ENCODE measurements around the gene SERPINA9.

The SERPINA9 gene

DNA sequence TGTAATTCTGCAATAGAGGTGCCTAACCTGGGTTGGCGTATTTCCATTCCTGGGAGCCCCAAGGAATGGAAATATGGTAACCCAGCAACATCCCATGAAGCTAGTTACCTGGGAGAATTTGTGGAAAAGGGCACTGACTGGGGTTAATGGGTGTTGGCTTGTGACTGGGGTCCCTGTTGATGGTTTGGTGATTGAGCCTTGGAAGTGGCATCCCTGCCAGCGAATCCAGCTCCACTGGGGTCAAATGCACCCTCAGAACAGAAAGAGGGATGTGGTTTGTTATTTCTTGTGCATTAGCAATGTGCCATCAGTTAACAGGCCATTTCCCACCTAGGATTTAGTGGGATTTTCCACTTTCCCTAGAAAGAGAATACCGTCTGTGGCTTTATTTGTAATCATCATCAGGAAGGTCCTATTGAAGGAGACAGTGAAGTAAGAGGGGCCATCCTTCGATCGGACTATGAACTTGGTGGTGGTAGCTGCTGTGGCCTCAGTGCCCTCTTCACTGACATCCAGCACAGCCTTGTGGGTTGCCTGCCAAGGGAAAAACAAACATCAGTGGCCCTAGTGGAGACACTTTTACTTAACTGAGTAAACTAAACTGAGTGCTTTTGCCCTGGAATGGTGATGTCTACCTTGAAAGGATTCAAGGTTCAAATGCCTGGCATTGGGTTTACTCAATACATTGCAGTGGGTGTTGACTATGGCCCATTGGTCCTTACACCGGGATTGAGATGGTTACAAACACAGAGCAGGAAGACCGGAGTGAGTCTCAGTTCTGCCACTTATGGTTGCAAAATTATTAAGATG is 13.0 kb downstream of the SERPINA9 start:
- intact Hi-C loops (cut with micrococcal nuclease), result no loop called here
- H3K27ac Mint-ChIP-seq, result no peak overlapping the region
- peaks cover 30% of the 10 kb centered on the region for H3K9me3 Mint-ChIP-seq
- H3K4me1 Mint-ChIP-seq (ENCODE audit: low read depth), result no peaks in the 10 kb centered on the region
- H3K27me3 Mint-ChIP-seq, result peaks cover 4% of the 10 kb centered on the region
- H3K4me3 Mint-ChIP-seq, result no peak overlapping the region
- H3K36me3 Mint-ChIP-seq (ENCODE audit: low read depth), result no peaks in the 10 kb centered on the region

DNA sequence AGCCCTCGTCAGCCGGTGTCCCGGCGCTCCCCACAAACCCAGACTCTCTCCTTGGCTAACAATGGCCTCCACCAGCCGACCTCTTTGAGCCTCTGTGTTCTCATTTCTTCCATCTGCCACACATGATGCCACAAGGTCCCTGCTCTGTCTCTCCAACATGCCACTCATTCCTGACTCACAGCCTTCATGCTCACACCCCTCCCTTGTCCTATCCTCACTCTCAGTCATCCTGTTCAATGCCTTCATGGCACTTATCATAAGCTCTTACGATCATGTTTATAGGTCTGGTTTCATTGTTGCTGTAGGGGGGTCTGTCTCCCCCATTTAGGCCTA is 13.8 kb downstream of the SERPINA9 start:
- no peak overlapping the region for H3K27ac Mint-ChIP-seq
- intact Hi-C loops (cut with micrococcal nuclease), result no loop called here

DNA sequence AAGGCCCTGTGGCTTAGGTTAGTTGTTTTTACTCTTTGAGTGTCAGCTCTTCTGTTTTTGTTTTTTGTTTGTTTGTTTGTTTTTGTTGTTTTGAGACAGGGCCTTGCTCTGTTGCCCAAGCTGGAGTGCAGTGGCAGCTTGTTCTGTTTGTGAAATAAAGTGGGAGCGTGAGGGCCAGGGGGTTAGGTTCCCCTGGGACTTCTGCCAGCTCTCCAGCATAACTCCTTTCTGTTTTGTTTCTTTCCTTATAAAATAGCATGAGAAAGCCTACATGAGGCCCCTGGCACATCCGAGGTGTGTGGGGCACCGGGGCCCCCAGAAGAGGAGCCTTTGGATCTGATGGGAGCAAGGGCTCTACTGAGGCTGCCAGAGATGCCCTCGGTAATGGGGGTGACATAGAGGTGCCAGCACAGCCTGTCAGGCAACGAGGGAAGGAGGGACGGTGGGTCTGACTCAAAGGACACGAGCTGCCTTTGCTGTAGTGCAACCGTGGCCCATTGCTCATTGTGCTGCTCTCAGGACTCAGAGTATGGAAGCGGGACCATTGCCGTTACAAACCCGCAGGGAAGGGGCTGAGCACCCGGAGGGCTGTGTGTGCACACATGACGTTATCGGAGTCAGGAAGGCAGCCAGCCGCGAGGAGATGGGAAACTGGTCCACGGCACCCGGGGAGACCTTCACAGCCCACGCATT is 14.3 kb downstream of the SERPINA9 start:
- H3K36me3 Mint-ChIP-seq (ENCODE audit: low read depth), result no peaks in the 10 kb centered on the region
- H3K27ac Mint-ChIP-seq, result no peak overlapping the region
- intact Hi-C loops (cut with micrococcal nuclease), result no loop called here
- H3K4me3 Mint-ChIP-seq, result no peak overlapping the region
- H3K9me3 Mint-ChIP-seq, result peaks cover 30% of the 10 kb centered on the region
- H3K4me1 Mint-ChIP-seq (ENCODE audit: low read depth), result no peaks in the 10 kb centered on the region
- peaks cover 4% of the 10 kb centered on the region for H3K27me3 Mint-ChIP-seq

More for the DNA sequence above, 13.8 kb downstream of the SERPINA9 start:
- H3K27me3 Mint-ChIP-seq, result peaks cover 4% of the 10 kb centered on the region
- no peaks in the 10 kb centered on the region for H3K36me3 Mint-ChIP-seq (ENCODE audit: low read depth)
- peaks cover 30% of the 10 kb centered on the region for H3K9me3 Mint-ChIP-seq
- no peak overlapping the region for H3K4me3 Mint-ChIP-seq
- H3K4me1 Mint-ChIP-seq (ENCODE audit: low read depth), result no peaks in the 10 kb centered on the region

DNA sequence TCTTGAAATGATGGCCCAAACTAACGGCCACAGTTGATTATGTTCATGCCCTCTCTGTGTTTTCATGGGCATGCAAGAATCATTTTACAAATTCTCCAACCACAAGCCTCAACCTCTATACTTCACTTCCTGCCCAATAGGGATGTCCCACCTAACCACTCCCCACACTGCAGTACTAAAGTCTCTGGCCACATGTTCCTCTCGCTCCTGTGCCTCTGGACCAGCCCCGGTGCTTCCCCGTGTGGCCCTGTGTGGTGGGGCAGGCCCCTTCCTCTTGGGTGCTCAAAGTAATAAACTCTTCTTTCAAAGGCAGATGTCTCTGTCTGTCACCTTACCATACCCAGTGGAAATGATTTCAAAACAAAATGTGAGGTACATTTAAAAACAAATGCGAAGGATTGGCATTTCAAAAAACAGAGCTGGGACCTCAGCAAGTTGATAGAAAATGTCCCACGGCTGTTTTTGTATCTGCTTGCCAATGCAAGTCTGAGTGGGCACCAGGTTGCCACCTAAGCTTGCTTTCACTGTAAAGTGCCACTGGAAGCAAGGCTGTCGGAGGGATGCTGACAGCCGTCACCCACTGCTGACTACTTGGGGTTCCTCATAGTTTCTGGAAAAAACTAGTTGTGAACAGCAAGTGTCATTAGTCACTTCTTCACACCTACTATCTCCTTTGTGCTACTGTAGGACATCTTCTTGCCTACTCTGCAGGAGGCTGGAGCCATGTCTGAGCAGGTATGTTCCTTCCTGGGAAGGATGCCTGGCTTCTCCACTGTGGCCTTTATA is 15.2 kb downstream of the SERPINA9 start:
- H3K4me1 Mint-ChIP-seq (ENCODE audit: low read depth), result no peaks in the 10 kb centered on the region
- H3K4me3 Mint-ChIP-seq, result no peak overlapping the region
- peaks cover 24% of the 10 kb centered on the region for H3K9me3 Mint-ChIP-seq
- intact Hi-C loops (cut with micrococcal nuclease), result no loop called here
- peaks cover 3% of the 10 kb centered on the region for H3K27me3 Mint-ChIP-seq
- H3K36me3 Mint-ChIP-seq (ENCODE audit: low read depth), result no peaks in the 10 kb centered on the region
- no peak overlapping the region for H3K27ac Mint-ChIP-seq

DNA sequence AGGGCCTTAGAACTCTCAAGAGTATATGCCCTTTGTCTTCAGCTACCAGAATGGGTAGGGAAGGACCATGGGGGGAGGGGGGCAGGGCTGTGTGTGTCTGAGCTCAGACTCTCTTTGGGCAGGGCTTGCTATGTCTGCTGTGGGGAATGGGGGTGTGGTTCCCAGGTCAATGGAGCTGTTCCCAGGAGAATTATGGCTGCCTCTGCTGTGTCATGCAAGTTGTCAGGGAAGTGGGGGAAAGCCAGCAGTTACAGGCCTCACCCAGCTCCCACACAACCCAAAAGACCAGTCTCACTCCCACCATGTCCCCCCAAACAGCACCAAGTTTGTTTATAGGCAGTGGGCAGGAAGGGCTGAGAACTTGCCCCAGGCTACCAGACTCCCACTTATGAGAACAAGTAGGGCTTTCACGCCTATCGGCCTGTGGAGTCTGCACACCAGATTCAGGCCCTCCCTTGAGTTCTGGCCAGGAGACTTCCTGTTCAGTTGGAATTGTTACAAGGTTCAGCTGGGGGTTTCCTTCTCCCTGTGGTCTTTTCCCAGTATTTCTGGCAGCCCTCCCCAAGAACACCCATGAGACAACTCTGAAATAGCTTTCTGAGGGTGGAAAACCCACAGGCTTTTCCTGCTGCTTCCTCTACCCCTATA is 17.3 kb downstream of the SERPINA9 start:
- H3K27ac Mint-ChIP-seq, result no peak overlapping the region
- H3K27me3 Mint-ChIP-seq, result peaks cover 6% of the 10 kb centered on the region
- H3K4me3 Mint-ChIP-seq, result no peak overlapping the region
- H3K4me1 Mint-ChIP-seq (ENCODE audit: low read depth), result no peaks in the 10 kb centered on the region
- intact Hi-C loops (cut with micrococcal nuclease), result no loop called here
- no peaks in the 10 kb centered on the region for H3K36me3 Mint-ChIP-seq (ENCODE audit: low read depth)
- peaks cover 10% of the 10 kb centered on the region for H3K9me3 Mint-ChIP-seq

DNA sequence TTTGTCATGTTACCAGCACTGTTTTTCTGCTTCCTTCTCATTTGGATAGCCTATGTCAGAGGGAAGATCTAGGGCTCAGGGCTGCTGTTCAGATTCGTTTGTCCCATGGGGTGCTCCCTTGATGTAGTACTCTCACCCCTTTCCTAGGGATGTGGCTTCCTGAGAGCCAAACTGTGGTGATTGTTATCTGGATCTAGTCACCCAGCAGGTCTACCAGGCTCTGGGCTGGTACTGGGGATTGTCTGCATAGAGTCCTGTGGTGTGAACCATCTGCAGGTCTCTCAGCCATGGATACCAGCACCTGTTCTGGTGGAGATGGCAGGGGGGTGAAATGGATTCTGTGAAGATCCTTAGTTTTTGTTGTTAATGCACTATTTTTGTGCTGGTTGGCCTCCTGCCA is 17.9 kb downstream of the SERPINA9 start:
- Mint-ChIP-seq H3K27me3 (peaks cover 6% of the 10 kb centered on the region), H3K9me3 (peaks cover 10% of the 10 kb centered on the region), H3K4me3 (no peak overlapping the region), H3K4me1 (ENCODE audit: low read depth) (no peaks in the 10 kb centered on the region), H3K36me3 (ENCODE audit: low read depth) (no peaks in the 10 kb centered on the region), H3K27ac (no peak overlapping the region)
- intact Hi-C loops (cut with micrococcal nuclease), result no loop called here

DNA sequence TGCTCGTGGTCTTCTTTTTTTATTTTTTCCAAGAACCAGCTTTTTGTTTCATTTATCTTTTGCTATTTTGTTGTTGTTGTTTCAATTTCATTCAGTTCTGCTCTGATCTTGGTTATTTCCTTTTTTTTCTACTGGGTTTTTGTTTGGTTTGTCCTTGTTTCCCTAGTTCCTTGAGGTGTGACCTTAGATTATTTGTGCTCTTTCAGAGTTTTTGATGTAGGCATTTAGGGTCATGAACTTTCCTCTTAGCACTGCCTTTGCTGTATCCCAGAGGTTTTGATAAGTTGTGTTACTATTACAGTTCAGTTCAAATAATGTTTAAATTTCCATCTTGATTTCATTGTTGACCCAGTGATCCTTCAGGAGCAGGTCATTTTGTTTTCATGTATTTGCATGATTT is 20.1 kb downstream of the SERPINA9 start:
- peaks cover 20% of the 10 kb centered on the region for H3K27me3 Mint-ChIP-seq
- H3K36me3 Mint-ChIP-seq (ENCODE audit: low read depth), result no peaks in the 10 kb centered on the region
- H3K27ac Mint-ChIP-seq, result no peak overlapping the region
- H3K9me3 Mint-ChIP-seq, result no peaks in the 10 kb centered on the region
- no peaks in the 10 kb centered on the region for H3K4me1 Mint-ChIP-seq (ENCODE audit: low read depth)
- H3K4me3 Mint-ChIP-seq, result no peak overlapping the region
- intact Hi-C loops (cut with micrococcal nuclease), result no loop called here

DNA sequence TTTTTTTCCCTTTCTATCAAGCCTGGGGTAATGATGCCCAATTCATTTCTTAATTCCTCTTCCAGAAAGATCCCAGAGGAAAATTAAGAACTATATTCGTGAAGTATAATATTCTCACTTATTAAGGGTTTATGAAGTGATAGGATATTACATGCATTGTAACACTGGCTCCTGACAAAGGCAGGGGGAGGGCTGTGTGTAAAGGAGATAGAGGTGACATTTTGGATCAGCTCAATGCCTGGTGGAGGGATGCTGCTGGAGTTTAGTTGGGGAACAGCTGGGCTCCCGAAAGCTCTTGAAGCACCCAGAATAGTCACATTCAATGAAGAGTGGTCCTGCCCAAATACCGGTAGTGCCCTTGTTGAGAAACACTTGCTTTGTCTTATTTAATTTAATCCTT is 24.2 kb downstream of the SERPINA9 start:
- intact Hi-C loops (cut with micrococcal nuclease), result no loop called here
- H3K4me3 Mint-ChIP-seq, result no peak overlapping the region
- H3K4me1 Mint-ChIP-seq (ENCODE audit: low read depth), result no peaks in the 10 kb centered on the region
- H3K36me3 Mint-ChIP-seq (ENCODE audit: low read depth), result no peaks in the 10 kb centered on the region
- no peaks in the 10 kb centered on the region for H3K9me3 Mint-ChIP-seq
- H3K27ac Mint-ChIP-seq, result no peak overlapping the region
- H3K27me3 Mint-ChIP-seq, result peaks cover 37% of the 10 kb centered on the region

DNA sequence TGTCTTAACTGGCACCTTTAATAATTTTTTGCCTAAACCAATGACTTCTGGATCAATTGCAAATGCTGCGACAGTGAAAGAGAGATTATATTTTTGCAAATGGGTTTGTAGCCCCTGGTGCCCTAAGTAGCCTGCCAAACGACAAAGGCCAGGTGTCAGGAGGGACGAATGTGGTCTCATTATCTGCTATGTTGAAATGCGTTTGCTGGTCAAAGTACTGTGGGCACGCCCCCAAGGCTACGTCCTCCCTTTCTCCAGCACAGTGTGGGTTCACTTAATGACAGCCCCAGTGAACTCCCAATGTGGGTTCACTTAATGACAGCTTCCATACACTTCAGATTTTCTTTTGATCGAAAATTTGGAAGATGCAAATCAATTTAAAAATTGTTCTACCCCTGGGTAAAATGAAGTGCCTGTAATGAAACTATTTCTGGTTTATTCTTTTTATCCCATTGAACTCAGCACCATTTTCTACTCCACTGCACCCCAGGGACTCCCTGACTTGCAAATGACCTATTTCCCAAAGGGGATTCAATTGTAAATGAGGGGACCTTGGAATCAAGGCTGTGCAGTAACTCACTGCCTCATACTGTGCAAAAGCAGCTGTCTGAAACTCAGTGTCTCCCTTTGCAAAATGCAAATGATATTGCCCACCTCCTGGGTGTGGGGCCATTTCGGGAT is 24.8 kb downstream of the SERPINA9 start:
- no peak overlapping the region for H3K4me3 Mint-ChIP-seq
- intact Hi-C loops (cut with micrococcal nuclease), result no loop called here
- no peaks in the 10 kb centered on the region for H3K36me3 Mint-ChIP-seq (ENCODE audit: low read depth)
- H3K4me1 Mint-ChIP-seq (ENCODE audit: low read depth), result no peaks in the 10 kb centered on the region
- H3K9me3 Mint-ChIP-seq, result no peaks in the 10 kb centered on the region
- peaks cover 37% of the 10 kb centered on the region for H3K27me3 Mint-ChIP-seq
- H3K27ac Mint-ChIP-seq, result no peak overlapping the region

DNA sequence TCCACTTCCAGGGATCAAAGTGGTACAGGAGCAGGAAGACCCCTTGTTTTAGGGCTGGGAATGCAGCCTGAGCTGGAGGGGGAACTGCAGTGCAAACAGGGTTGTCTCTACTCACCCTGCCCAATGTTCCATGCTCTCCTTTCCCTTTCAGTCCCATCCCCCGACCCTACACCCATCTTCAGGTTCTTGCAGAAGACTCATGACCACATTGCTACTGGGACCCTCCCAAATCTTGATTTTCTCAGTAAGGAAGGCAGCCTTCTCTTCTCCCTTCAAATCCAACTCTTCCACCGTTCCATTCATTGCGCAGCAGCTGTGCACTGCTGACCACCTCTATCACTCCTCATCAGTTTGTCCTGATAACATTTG is 25.3 kb downstream of the SERPINA9 start:
- H3K4me3 Mint-ChIP-seq, result no peak overlapping the region
- H3K27me3 Mint-ChIP-seq, result peaks cover 33% of the 10 kb centered on the region
- H3K36me3 Mint-ChIP-seq (ENCODE audit: low read depth), result no peaks in the 10 kb centered on the region
- H3K4me1 Mint-ChIP-seq (ENCODE audit: low read depth), result no peaks in the 10 kb centered on the region
- H3K27ac Mint-ChIP-seq, result no peak overlapping the region
- intact Hi-C loops (cut with micrococcal nuclease), result no loop called here
- H3K9me3 Mint-ChIP-seq, result no peaks in the 10 kb centered on the region

DNA sequence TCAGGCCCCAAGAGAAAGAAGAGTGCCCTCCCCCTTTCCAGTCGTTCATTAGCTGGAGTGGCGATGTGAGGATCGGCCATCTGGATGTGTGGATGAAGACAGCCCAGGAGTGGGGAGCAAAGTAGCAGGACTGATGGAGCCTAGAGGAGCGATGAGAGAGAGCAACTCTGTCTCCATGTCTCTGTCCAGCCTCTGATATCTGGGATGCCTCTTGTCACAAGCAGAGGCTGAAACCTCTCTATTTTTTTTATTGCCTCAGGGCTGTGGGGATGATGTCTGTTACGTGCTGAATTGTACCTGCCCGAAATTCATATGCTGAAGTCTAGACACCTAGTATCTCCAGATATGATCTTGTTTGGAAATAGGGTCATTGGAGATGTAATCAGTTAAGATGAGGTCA is 26.1 kb downstream of the SERPINA9 start:
- no peaks in the 10 kb centered on the region for H3K4me1 Mint-ChIP-seq (ENCODE audit: low read depth)
- no peaks in the 10 kb centered on the region for H3K9me3 Mint-ChIP-seq
- H3K36me3 Mint-ChIP-seq (ENCODE audit: low read depth), result no peaks in the 10 kb centered on the region
- H3K27ac Mint-ChIP-seq, result no peak overlapping the region
- intact Hi-C loops (cut with micrococcal nuclease), result no loop called here
- H3K4me3 Mint-ChIP-seq, result no peak overlapping the region
- peaks cover 32% of the 10 kb centered on the region for H3K27me3 Mint-ChIP-seq

DNA sequence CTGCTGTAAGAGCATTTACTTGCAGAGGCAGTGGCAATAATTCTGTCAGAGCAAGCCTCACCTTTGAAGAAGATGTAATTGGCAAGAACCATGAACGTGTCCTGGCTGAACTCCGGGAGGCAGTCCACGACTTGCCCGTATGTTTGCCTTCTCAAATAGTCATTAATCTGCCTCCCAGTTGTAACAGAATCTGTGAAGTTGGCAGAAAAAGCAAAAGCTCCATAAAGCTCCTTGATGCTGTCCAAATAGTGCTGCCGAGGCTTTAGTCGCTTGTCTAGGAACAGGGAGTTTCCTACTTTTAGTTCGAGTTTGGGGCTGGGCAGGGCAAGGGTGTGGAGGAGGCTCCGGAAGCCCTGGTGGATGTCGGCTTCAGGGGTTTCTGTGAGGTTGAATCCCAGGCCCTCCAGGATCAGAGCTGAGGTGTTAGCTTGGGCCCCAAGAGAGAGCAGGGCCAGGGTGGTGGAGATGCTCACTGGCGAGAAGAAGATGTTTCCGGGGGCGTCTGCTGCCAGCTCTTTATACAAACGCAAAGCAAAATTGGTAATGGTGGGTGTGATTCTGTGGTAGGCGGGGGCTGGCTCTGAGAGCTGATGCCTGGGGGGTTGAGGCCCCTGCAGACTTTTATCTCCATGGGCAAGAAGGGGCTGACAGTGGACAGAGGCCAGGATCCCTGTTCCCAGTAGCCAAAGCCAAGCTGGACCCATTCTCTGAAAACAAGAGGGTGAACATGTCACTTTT is 27.8 kb downstream of the SERPINA9 start:
- Mint-ChIP-seq H3K9me3 (no peaks in the 10 kb centered on the region), H3K4me3 (no peak overlapping the region), H3K4me1 (ENCODE audit: low read depth) (no peaks in the 10 kb centered on the region), H3K27me3 (peaks cover 31% of the 10 kb centered on the region), H3K36me3 (ENCODE audit: low read depth) (no peaks in the 10 kb centered on the region), H3K27ac (no peak overlapping the region)
- intact Hi-C loops (cut with micrococcal nuclease), result no loop called here

DNA sequence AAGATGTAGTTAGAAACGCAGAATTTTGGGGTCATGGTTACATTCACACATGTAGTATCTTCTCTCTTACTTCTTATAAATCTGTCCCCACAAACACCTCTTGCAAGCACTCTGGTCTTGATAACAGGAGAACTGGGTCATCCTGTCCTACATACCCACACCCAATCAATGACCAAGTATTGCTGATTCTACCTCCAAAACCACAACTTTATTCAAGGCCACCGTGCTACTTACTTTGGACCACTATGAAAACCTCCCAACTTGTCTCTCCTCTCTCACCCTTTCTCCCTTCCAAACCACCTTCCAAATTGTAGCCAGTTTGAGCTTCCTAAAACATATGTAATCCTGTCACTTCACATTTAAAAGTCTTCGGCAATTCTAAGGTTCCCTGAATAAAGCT is 28.8 kb downstream of the SERPINA9 start:
- Mint-ChIP-seq H3K9me3 (no peaks in the 10 kb centered on the region), H3K27me3 (peaks cover 24% of the 10 kb centered on the region), H3K4me1 (ENCODE audit: low read depth) (no peaks in the 10 kb centered on the region), H3K27ac (no peak overlapping the region), H3K4me3 (no peak overlapping the region), H3K36me3 (ENCODE audit: low read depth) (no peaks in the 10 kb centered on the region)
- intact Hi-C loops (cut with micrococcal nuclease), result no loop called here
